HG03460 (cell line): Measurements from ENCODE around the gene ZNF487.

Experiments
- ATAC-seq: cut with Tn5 transposase; IDR thresholded peaks from one replicate; pipeline ENCODE4 v1.9.1; 2021; ENCODE audit not compliant: unreplicated experiment

The ZNF487 gene

GRCh38 chr10:43482319-43483078 is 45.6 kb downstream of the ZNF487 start:
- no peak for ATAC-seq

DNA sequence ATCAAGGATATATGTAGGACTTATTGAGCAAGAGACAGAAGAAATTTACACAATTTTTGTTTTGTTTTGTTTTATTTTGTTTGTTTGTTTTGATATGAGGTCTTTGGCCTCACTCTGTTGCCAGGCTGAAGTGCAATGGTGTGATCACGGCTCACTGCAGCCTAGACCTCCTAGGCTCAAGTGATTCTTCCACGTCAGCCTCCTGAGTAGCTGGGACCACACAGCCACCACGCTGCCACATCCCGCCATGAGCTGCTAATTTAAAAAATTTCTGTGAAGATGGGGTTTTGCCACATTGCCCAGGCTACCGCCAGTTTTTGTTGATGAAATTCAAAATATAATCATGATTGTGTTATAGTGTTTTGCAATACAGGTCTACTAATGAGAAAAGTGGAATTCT is 54.9 kb downstream of the ZNF487 start:
- no peak for ATAC-seq

DNA sequence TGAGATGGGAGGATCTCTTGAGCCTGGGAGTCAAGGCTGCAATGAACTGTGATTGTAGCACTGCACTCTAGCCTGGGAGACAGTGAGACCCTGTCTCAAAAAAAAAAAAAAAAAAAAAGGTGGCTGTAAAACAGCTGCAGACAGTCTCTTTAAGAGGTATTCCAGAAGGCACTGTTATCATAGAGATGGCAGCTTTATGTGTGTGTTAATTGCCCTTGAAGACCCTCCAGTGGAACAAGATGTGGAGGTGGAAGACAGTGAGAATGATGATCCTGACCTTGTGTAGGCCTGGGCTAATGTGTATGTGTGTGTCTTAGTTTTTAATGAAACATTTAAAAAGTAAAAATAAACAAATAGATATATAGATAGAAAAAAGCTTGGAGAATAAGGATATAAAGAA is 66.0 kb downstream of the ZNF487 start:
- no peak for ATAC-seq

DNA sequence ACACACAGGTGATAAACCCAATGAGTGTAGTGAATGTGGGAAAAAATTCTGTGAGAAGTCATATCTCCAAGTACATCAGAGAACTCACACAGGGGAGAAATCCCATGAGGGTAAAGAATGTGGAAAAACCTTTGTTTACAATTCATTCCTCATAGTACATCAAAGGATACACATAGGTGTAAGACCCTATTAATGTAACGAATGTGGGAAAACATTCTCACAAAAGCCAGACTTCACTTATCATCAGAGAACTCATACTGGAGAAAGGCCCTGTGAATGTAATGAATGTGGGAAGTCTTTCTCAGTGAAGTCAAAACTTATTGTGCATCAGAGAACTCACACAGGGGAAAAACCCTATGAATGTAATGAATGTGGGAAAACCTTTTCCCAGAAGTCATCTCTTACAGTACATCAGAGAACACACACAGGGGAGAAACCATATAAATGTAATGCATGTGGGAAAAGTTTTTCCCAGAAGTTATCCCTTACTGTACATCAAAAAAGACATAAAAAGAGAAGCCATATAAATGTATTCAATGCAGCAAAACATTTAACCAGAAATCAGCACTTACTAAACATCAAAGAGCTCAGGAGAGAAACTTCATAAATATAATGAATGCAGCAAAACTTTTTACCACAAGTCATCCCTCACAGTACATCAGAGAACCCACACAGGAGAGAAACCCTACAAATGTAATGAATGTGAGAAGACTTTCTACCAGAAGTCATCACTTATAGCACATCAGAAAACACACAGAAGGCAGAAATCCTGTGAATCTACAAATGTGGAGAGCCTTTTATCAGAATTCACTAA is 87.7 kb downstream of the ZNF487 start:
- no peak for ATAC-seq
